ENCODE measurements around the gene RHOA.
"Not testable (repeated sequence)": the region's sequence is repeated elsewhere in the genome, so short reads cannot be mapped to it uniquely, and the experiment has no call there.

RHOA gene

GRCh38 chr3:49328350-49328749 is 83.4 kb downstream of the RHOA start:
- not testable (repeated sequence) for H3K4me3 ChIP-seq (ENCODE audit: insufficient read depth in 1 of 2, low read depth in 1 of 2, low read length in 2 of 2); H4K8ac ChIP-seq (ENCODE audit: low read length); H3K4ac ChIP-seq (ENCODE audit: low read depth in 1 of 2, low read length in 2 of 2); H3K9ac ChIP-seq (ENCODE audit: low read length); H3K27me3 ChIP-seq (ENCODE audit: control insufficient read depth in 1 of 2, insufficient read depth in 1 of 2, low read length in 2 of 2); H3K4me2 ChIP-seq (ENCODE audit: low read length, poor library complexity, severe bottlenecking); H3K9me3 ChIP-seq (ENCODE audit: control insufficient read depth, low read length); H2BK5ac ChIP-seq (ENCODE audit: low read depth, low read length, poor library complexity, severe bottlenecking); H2BK15ac ChIP-seq (ENCODE audit: low read depth, poor library complexity, severe bottlenecking); H2BK12ac ChIP-seq (ENCODE audit: low read length in 2 of 2); H2AK5ac ChIP-seq (ENCODE audit: low read length, severe bottlenecking); H3K4me1 ChIP-seq (ENCODE audit: control insufficient read depth, insufficient read depth, low read depth, low read length); DNase-seq; H4K91ac ChIP-seq (ENCODE audit: low read length); H3K27ac ChIP-seq (ENCODE audit: low read length, poor library complexity, severe bottlenecking); H3K23ac ChIP-seq (ENCODE audit: low read length in 2 of 2); H2BK120ac ChIP-seq (ENCODE audit: low read depth, low read length); H3K18ac ChIP-seq (ENCODE audit: low read depth in 1 of 2, low read length in 2 of 2); H2AFZ ChIP-seq (ENCODE audit: low read depth, low read length); H3K14ac ChIP-seq (ENCODE audit: low read length in 2 of 2)
- Histone ChIP-seq H3K36me3 (ENCODE audit: control insufficient read depth in 1 of 2, insufficient read depth in 2 of 2, low read depth in 1 of 2, low read length in 2 of 2) (peaks cover 70 to 76% of the 10 kb centered on the region in 2 experiments), H3K79me1 (replicated peaks; ENCODE audit: low read length, poor library complexity, severe bottlenecking) (peaks cover 34% of the 10 kb centered on the region)
- 94% methylated on average over 2 of the region's 2 CpGs for WGBS

GRCh38 chr3:49327485-49327884 is 84.3 kb downstream of the RHOA start:
- Histone ChIP-seq H3K9me3 (ENCODE audit: control insufficient read depth, low read length) (no peaks in the 10 kb centered on the region), H3K27me3 (ENCODE audit: control insufficient read depth in 1 of 2, insufficient read depth in 1 of 2, low read length in 2 of 2) (no peaks in the 10 kb centered on the region), H3K14ac (ENCODE audit: low read length in 2 of 2) (no peak overlapping the region), H3K4me1 (ENCODE audit: control insufficient read depth, insufficient read depth, low read depth, low read length) (no peaks in the 10 kb centered on the region), H3K18ac (ENCODE audit: low read depth in 1 of 2, low read length in 2 of 2) (no peak overlapping the region), H3K79me1 (replicated peaks; ENCODE audit: low read length, poor library complexity, severe bottlenecking) (peaks cover 37% of the 10 kb centered on the region), H2BK12ac (ENCODE audit: low read length in 2 of 2) (no peak overlapping the region), H3K23ac (ENCODE audit: low read length in 2 of 2) (no peak overlapping the region), H3K27ac (ENCODE audit: low read length, poor library complexity, severe bottlenecking) (no peak overlapping the region), H2BK5ac (ENCODE audit: low read depth, low read length, poor library complexity, severe bottlenecking) (no peak overlapping the region), H2BK15ac (ENCODE audit: low read depth, poor library complexity, severe bottlenecking) (no peak overlapping the region), H2BK120ac (ENCODE audit: low read depth, low read length) (no peak overlapping the region), H3K4me3 (ENCODE audit: insufficient read depth in 1 of 2, low read depth in 1 of 2, low read length in 2 of 2) (no peak overlapping the region), H4K91ac (ENCODE audit: low read length) (no peak overlapping the region), H3K36me3 (ENCODE audit: control insufficient read depth in 1 of 2, insufficient read depth in 2 of 2, low read depth in 1 of 2, low read length in 2 of 2) (peaks cover 71 to 76% of the 10 kb centered on the region in 2 experiments), H2AFZ (ENCODE audit: low read depth, low read length) (no peak overlapping the region), H3K4ac (ENCODE audit: low read depth in 1 of 2, low read length in 2 of 2) (no peak overlapping the region), H4K8ac (ENCODE audit: low read length) (no peak overlapping the region), H3K4me2 (ENCODE audit: low read length, poor library complexity, severe bottlenecking) (no peak overlapping the region), H3K9ac (ENCODE audit: low read length) (no peak overlapping the region), H2AK5ac (ENCODE audit: low read length, severe bottlenecking) (no peak overlapping the region)
- no peak for DNase-seq
- WGBS, result 98% methylated on average over 7 of the region's 7 CpGs

GRCh38 chr3:49324768-49325167 is 87.0 kb downstream of the RHOA start:
- no peak overlapping the region for H2BK15ac ChIP-seq (ENCODE audit: low read depth, poor library complexity, severe bottlenecking)
- H4K8ac ChIP-seq (ENCODE audit: low read length), result no peak overlapping the region
- H2AK5ac ChIP-seq (ENCODE audit: low read length, severe bottlenecking), result no peak overlapping the region
- H3K4me3 ChIP-seq (ENCODE audit: insufficient read depth in 1 of 2, low read depth in 1 of 2, low read length in 2 of 2), result no peak overlapping the region
- no peak overlapping the region for H3K4ac ChIP-seq (ENCODE audit: low read depth in 1 of 2, low read length in 2 of 2)
- H3K9ac ChIP-seq (ENCODE audit: low read length), result no peak overlapping the region
- H3K4me2 ChIP-seq (ENCODE audit: low read length, poor library complexity, severe bottlenecking), result no peak overlapping the region
- H3K23ac ChIP-seq (ENCODE audit: low read length in 2 of 2), result no peak overlapping the region
- H2AFZ ChIP-seq (ENCODE audit: low read depth, low read length), result no peak overlapping the region
- H3K9me3 ChIP-seq (ENCODE audit: control insufficient read depth, low read length), result no peaks in the 10 kb centered on the region
- no peak for DNase-seq
- H3K14ac ChIP-seq (ENCODE audit: low read length in 2 of 2), result no peak overlapping the region
- no peak overlapping the region for H2BK12ac ChIP-seq (ENCODE audit: low read length in 2 of 2)
- no peak overlapping the region for H3K27ac ChIP-seq (ENCODE audit: low read length, poor library complexity, severe bottlenecking)
- no peaks in the 10 kb centered on the region for H3K4me1 ChIP-seq (ENCODE audit: control insufficient read depth, insufficient read depth, low read depth, low read length)
- H4K91ac ChIP-seq (ENCODE audit: low read length), result no peak overlapping the region
- peaks cover 60 to 84% of the 10 kb centered on the region in 2 experiments for H3K36me3 ChIP-seq (ENCODE audit: control insufficient read depth in 1 of 2, insufficient read depth in 2 of 2, low read depth in 1 of 2, low read length in 2 of 2)
- H3K27me3 ChIP-seq (ENCODE audit: control insufficient read depth in 1 of 2, insufficient read depth in 1 of 2, low read length in 2 of 2), result no peaks in the 10 kb centered on the region
- no peak overlapping the region for H3K18ac ChIP-seq (ENCODE audit: low read depth in 1 of 2, low read length in 2 of 2)
- H2BK5ac ChIP-seq (ENCODE audit: low read depth, low read length, poor library complexity, severe bottlenecking), result no peak overlapping the region
- H3K79me1 ChIP-seq (replicated peaks; ENCODE audit: low read length, poor library complexity, severe bottlenecking), result peaks cover 36% of the 10 kb centered on the region
- WGBS, result 97% methylated on average over 7 of the region's 7 CpGs
- no peak overlapping the region for H2BK120ac ChIP-seq (ENCODE audit: low read depth, low read length)

- no peak overlapping the region for H3K18ac ChIP-seq (ENCODE audit: low read depth in 1 of 2, low read length in 2 of 2)
- no peak overlapping the region for H3K14ac ChIP-seq (ENCODE audit: low read length in 2 of 2)
- peaks cover 22% of the 10 kb centered on the region for H3K79me1 ChIP-seq (replicated peaks; ENCODE audit: low read length, poor library complexity, severe bottlenecking)
- no peak overlapping the region for H4K8ac ChIP-seq (ENCODE audit: low read length)
- H3K23ac ChIP-seq (ENCODE audit: low read length in 2 of 2), result no peak overlapping the region
- no peak overlapping the region for H3K9ac ChIP-seq (ENCODE audit: low read length)
- no peak overlapping the region for H2BK120ac ChIP-seq (ENCODE audit: low read depth, low read length)
- H4K91ac ChIP-seq (ENCODE audit: low read length), result no peak overlapping the region
- H2AFZ ChIP-seq (ENCODE audit: low read depth, low read length), result no peak overlapping the region
- H3K4me1 ChIP-seq (ENCODE audit: control insufficient read depth, insufficient read depth, low read depth, low read length), result no peaks in the 10 kb centered on the region
- H3K36me3 ChIP-seq (ENCODE audit: control insufficient read depth in 1 of 2, insufficient read depth in 2 of 2, low read depth in 1 of 2, low read length in 2 of 2), result peaks cover 63% of the 10 kb centered on the region in 2 experiments
- H3K9me3 ChIP-seq (ENCODE audit: control insufficient read depth, low read length), result no peaks in the 10 kb centered on the region
- no peak overlapping the region for H3K4me2 ChIP-seq (ENCODE audit: low read length, poor library complexity, severe bottlenecking)
- H3K4me3 ChIP-seq (ENCODE audit: insufficient read depth in 1 of 2, low read depth in 1 of 2, low read length in 2 of 2), result no peak overlapping the region
- no peak for DNase-seq
- H2BK15ac ChIP-seq (ENCODE audit: low read depth, poor library complexity, severe bottlenecking), result no peak overlapping the region
- no peak overlapping the region for H2BK5ac ChIP-seq (ENCODE audit: low read depth, low read length, poor library complexity, severe bottlenecking)
- H2BK12ac ChIP-seq (ENCODE audit: low read length in 2 of 2), result no peak overlapping the region
- H3K4ac ChIP-seq (ENCODE audit: low read depth in 1 of 2, low read length in 2 of 2), result no peak overlapping the region
- no peaks in the 10 kb centered on the region for H3K27me3 ChIP-seq (ENCODE audit: control insufficient read depth in 1 of 2, insufficient read depth in 1 of 2, low read length in 2 of 2)
- H2AK5ac ChIP-seq (ENCODE audit: low read length, severe bottlenecking), result no peak overlapping the region
- H3K27ac ChIP-seq (ENCODE audit: low read length, poor library complexity, severe bottlenecking), result no peak overlapping the region
- WGBS, result 97% methylated on average over 16 of the region's 16 CpGs
These were observed 94.9 kb downstream of the RHOA start for GRCh38 chr3:49316696-49317457.

Data from mesenchymal stem cell (in vitro differentiated cells and primary cell).